Activated CD4-positive, CD25-positive, alpha-beta regulatory T cell treated with anti-CD3 and anti-CD28 coated beads, Interleukin-2, amount 50 U/mL, for 72 hours (primary cell): ENCODE measurements around the gene MYO15A.

Experiments used
- DNase-seq: peaks from one replicate; pipeline ENCODE4 v3.0.0; 2021

MYO15A gene

GRCh38 chr17:18106211-18106610 lies 2.3 kb upstream of the MYO15A start:
- DNase-seq, result no peak

GRCh38 chr17:18107061-18107790 lies 1.3 kb upstream of the MYO15A start:
- no peak for DNase-seq

DNA sequence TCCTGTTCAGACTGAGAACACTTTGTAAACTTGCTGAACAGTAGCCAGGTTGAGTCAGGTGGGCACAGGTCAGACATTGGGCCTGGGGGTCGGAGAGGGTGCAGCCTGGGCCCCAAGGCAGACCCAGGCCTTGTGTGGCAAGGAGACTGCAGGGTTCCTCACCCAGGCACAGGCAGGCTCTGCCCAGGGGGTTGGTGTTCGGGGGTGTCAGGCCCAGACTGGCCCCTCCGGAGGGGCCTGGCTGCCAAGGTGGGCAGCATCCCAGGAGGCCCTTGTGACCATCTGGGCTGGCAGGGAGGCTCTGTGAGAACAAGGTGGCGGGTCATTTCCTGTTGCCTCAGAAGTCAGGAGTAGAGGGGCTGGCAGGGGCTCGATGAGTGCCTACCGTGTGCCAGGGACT lies 585 bp upstream of the MYO15A start:
- no peak for DNase-seq

DNA sequence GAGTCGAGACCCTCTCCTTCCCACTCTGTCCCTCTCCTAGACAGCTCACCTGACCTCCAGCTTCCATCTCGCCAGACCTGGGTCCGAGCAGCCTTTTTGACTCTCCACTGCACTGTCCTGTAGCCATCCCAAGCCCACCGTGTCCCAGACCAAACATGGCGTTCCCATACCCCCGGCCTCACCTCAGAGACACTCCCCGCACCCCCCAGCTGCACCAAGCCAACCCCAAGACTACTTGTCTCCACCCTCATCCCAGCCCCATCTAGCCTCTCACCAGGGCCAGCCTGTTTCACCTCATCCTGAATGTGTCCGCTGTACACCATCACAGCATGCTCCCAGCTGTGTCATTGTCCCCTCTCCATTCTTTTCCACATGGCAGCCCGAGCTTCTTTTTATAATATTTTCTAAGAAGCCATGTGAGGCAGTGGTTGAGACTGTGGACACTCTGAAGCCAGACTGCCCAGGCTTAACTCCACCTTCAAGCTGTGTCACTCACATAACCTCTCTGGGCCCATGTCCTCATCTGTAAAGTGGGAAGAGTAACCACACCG lies 1.5 kb downstream of the MYO15A start:
- DNase-seq, result no peak

DNA sequence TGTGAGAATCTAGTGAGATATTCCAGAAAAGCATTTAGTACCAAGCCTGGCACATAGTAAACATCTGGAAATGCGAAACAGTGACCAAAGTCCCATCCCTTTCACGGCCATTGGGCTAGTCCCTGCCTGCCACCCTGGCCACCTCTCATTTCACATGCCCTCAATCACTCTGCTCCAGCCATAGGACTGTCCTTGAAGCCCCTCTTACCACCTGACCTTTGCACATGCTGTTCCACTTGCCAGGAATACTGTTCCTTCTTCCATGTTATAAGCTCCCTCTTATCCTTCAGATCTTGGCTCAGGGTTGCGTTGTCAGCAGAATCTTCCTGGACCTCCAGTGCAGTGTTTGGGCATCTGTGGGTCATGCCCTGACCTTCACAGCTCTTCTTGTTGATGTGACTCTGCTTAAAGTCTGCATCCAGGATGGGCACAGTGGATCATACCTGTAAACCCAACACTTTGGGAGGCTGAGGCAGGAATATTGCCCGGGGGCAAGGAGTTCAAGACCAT lies 2.1 kb downstream of the MYO15A start:
- no peak for DNase-seq

DNA sequence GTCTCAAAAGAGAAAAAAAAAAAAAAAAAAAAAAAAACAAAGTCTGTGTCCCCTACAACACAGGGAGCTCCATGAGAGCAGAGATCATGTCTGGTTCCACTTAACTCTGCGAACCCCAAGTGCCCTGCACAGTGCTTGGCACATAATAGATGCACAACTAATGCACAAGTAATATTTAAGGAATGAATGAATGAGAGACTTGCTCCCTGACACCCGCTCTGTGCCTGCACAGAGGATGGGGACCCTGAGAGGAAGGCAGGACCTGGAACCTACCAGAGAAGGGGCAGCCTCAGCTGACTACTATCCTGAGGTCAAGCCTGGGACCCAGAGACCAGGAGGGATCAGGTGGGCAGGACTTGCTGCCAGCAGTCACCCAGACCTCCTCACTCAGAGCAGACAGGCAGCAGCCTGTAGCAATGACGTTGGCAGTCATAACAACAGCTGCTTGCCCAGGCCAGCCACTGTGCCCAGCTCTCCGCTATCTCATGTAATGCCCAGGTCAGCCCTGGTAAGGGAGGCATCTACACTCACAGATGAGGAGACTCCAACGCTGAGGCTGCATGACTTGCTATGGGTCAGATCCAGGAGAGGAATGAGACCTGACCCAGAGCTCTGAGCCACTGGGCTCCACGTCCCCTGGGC lies 2.9 kb downstream of the MYO15A start:
- no peak for DNase-seq

DNA sequence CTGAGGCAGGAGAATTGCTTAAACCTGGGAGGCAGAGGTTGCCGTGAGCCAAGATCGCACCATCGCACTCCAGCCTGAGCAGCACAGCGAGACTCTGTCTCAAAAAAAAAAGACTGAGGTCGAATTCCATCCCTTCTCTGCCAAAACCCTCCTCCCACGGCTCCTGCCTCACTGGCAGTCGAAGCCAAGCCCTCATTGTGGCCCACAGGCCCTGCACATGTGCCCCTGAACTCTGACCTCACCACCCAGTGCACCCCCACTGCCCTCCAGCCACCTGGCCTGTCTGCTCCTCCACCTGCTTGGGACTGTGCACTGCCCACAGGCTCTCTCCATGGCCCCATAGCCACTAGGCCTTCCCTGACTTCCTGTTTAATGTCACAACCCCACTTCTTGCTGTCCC lies 7.0 kb downstream of the MYO15A start:
- DNase-seq, result no peak

DNA sequence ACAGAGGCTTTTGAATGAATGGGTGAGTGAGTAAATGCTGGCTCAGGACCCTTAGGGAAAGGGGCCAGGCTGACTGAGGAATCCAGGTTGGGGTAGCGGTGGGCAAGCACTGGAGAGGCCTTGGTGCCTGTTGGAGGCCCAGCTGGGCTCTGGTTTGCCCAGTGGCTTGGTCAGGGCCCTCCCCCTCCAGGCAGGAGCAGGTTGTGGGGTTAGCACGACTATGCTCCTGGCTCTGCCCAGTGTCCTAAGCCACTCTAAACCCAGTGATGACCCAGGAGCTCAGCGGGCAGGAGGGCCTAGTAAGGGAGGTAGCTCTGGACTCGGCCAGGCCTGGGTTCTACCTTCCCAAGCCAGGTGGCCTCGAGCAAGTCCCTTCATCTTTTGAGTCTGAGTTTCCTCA lies 7.5 kb downstream of the MYO15A start:
- no peak for DNase-seq

DNA sequence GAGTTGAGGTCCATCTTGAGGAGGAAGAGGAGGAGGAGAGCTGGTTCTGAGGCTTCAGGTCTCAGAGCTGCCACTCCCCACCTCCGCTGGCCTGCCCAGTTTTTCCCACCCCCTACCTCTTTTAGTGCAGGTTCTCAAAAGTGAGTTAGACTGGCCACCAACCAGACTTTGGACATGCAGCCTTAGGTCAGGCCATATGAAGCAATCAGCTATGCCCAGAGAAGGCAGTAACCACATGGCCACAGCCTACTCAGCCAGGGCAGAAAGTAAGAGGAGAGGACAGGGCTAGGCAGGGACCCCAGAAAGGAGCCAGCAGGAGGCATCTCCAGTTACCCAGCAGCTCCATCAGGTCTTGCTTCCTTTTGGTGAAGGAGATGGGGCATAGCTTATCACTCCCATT lies 9.0 kb downstream of the MYO15A start:
- DNase-seq, result no peak

GRCh38 chr17:18117982-18118975 lies 9.7 kb downstream of the MYO15A start:
- no peak for DNase-seq

GRCh38 chr17:18119166-18119745 lies 10.7 kb downstream of the MYO15A start:
- no peak for DNase-seq

GRCh38 chr17:18119938-18120337 lies 11.4 kb downstream of the MYO15A start:
- DNase-seq, result no peak

GRCh38 chr17:18120461-18121017 lies 12.0 kb downstream of the MYO15A start:
- DNase-seq, result no peak

DNA sequence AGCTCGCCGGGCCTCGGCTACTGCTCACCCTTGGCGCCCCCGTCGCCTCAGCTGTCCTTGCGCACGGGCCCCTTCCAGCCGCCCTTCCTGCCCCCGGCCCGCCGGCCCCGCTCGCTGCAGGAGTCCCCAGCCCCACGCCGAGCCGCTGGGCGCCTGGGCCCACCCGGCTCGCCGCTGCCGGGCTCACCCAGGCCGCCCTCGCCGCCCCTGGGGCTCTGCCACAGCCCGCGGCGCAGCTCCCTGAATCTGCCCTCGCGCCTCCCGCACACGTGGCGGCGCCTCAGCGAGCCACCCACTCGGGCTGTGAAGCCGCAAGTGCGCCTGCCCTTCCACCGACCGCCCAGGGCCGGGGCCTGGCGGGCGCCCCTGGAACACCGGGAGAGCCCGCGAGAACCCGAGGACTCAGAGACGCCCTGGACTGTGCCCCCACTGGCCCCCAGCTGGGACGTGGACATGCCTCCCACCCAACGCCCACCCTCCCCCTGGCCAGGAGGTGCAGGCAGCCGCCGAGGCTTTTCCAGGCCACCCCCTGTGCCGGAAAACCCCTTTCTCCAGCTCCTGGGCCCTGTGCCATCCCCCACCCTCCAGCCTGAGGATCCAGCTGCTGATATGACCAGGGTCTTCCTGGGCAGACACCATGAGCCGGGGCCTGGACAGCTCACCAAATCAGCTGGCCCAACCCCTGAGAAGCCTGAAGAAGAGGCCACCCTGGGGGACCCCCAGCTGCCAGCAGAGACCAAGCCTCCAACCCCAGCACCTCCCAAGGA lies 12.8 kb downstream of the MYO15A start:
- no peak for DNase-seq

- DNase-seq, result no peak
These were observed 14.6 kb downstream of the MYO15A start for GRCh38 chr17:18122990-18123753.

DNA sequence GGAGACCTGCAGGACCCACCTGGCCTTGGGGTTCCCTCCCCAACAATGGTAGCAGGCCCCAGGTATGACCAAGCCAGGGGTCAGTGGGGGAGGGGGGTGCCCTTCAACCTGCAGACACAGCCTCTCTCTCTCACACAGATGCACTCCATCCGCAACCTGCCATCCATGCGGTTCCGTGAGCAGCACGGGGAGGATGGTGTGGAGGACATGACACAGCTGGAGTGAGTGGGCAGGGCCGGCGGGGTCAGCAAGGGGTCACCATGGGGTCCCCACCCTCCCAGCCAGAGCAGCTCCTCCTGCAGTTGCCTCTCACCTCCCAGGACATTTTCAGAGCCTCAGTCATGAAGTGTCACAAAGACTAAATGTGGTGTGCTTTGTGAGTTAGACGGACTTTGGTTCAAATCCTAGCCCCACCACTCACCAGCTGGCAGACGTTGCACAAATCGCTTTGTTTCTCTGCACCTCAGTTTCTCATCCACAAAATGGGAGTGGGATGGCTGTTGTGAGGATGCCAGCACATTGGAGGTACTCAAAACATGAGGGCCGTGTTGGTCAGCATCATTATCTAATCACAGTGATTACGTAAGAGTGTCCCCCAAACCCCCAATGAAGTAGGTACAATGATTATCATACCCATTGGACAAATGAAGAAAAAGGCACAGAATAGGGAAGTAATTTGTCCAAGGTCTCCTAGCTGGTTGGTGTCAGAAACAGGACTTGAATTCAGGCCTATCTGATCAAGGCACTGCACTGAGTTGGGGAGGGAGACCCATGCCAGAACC lies 16.0 kb downstream of the MYO15A start:
- DNase-seq, result no peak

DNA sequence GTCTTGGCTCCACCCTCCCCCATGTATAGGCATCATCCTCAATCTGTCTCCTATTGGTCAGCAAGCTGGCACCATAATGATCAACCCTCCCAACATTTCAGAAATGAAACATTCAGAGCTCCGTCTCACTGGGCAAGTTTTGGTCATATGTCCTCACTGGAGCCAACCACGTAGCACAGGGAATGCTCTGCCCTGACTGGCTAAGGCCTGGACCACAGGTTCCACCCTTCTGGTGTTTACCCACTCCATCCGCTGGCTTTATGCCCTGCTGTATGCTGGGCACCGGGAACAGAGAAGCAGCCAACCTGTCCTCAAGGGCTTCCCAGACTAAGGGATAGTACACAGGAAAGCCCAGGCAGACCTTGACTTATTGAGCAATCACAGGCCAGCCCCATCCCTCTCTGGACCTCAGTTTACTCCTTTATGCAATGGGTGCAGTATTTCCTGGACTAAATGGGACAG lies 20.5 kb downstream of the MYO15A start:
- no peak for DNase-seq

GRCh38 chr17:18132711-18133110 lies 24.2 kb downstream of the MYO15A start:
- no peak for DNase-seq

DNA sequence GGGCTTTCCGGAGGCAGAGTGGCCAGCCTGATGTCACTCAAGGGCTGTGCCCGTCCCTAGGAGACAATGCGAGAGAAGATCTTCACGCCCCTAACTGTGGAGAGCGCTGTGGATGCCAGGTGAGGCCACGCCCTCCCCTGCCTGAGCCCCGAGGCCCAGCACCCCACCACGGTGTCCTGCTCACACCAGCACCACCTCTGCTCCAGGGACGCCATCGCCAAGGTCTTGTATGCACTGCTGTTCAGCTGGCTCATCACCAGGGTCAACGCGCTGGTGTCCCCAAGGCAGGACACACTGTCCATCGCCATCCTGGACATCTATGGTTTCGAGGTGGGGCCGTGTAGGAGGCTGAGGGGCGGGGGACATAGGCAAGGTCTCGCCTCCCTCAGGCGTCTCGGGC lies 27.8 kb downstream of the MYO15A start:
- no peak for DNase-seq
